ENCODE measurements around the gene NIPAL3. TPM values are rescaled to one million over a fixed set of nuclear protein-coding genes. Genes with fewer than 3 reads are reported as not detected.

The NIPAL3 gene
- total and polyA plus RNA-seq, 2 donors (not counting 3 experiments of a cell fraction or from before 2014, with no cell fraction given) = 15.5 to 16.0 TPM

GRCh38 chr1:24424207-24424606 lies 8.6 kb downstream of the NIPAL3 start:
- DNase-seq (ENCODE audit: low read depth, low spot score) = no peak
- no peaks in the 10 kb centered on the region for H3K4me1 ChIP-seq (ENCODE audit: control insufficient read depth, extremely low read depth, insufficient read depth, low read length)
- intact Hi-C loops (cut with micrococcal nuclease) (no loop called here), dilution Hi-C loops (cut with MboI; ENCODE audit: extremely low pct_ligation_motif_present, low sequenced_read_pairs) (no loop called here)
- peaks cover 0 to 6% of the 10 kb centered on the region in 2 experiments for H3K36me3 ChIP-seq (ENCODE audit: control insufficient read depth in 2 of 2, extremely low read depth in 1 of 2, insufficient read depth in 2 of 2, low read length in 2 of 2)
- no peak overlapping the region for H3K4me2 ChIP-seq (ENCODE audit: insufficient read depth, low read length)
- H3K9ac ChIP-seq (replicated peaks; ENCODE audit: extremely low read depth, insufficient read depth, low read length) = no peak overlapping the region
- H3K27ac ChIP-seq (ENCODE audit: insufficient read depth, low read depth, low read length) = no peak overlapping the region
- TF ChIP-seq MYC (IDR thresholded peaks at IDR 0.05; ENCODE audit: low read depth, low read length) (no peak), POLR2A (IDR thresholded peaks at IDR 0.05; ENCODE audit: low read depth, low read length) (no peak), POLR2AphosphoS5 (IDR thresholded peaks at IDR 0.05; ENCODE audit: insufficient read depth, low read depth, low read length) (no peak), GATA2 (IDR thresholded peaks at IDR 0.05; ENCODE audit: insufficient read depth, insufficient read length, low read depth, low read length) (no peak), MAX (IDR thresholded peaks at IDR 0.05; ENCODE audit: insufficient read depth, insufficient read length) (no peak), JUN (IDR thresholded peaks at IDR 0.05; ENCODE audit: borderline replicate concordance, insufficient read depth, insufficient read length, low read depth) (no peak), FOS (IDR thresholded peaks at IDR 0.05; ENCODE audit: borderline replicate concordance, insufficient read depth, low read length) (no peak), EZH2 (IDR thresholded peaks at IDR 0.05; ENCODE audit: borderline replicate concordance, low read depth, low read length, severe bottlenecking) (no peak), CTCF (IDR thresholded peaks at IDR 0.05; ENCODE audit: extremely low read depth in 1 of 2, insufficient read depth in 1 of 2, low read depth in 1 of 2, low read length in 2 of 2) (no peak)
- ChIA-PET CTCF (interaction anchor here (1.2 to 2.8 kb wide), 5 partner anchors 9 to 101 kb away, joined by 3 to 8 read pairs (median 4); partner anchors contain the start of genes NIPAL3 and STPG1), POLR2A (no interaction called here)
- no peak overlapping the region for H2AFZ ChIP-seq (ENCODE audit: low read depth, low read length)
- no peaks in the 10 kb centered on the region for H3K27me3 ChIP-seq (ENCODE audit: control insufficient read depth in 2 of 2, insufficient read depth in 2 of 2, low read length in 2 of 2)
- no TSS peak for BruUV-seq (replicated peaks)
- H4K20me1 ChIP-seq (replicated peaks; ENCODE audit: control insufficient read depth, extremely low read depth, insufficient read depth, low read length) = no peaks in the 10 kb centered on the region
- no peaks in the 10 kb centered on the region for H3K9me3 ChIP-seq (replicated peaks; ENCODE audit: control insufficient read depth, insufficient read depth, low read length)
- no peak overlapping the region for H3K4me3 ChIP-seq (replicated peaks in 1 of 3; ENCODE audit: insufficient read depth in 1 of 3, low read depth in 1 of 3, low read length in 3 of 3)
- no peaks in the 10 kb centered on the region for H3K79me2 ChIP-seq (ENCODE audit: control insufficient read depth, insufficient read depth, low read length)
- no peak for FAIRE-seq
- H3K9me1 ChIP-seq (replicated peaks; ENCODE audit: control insufficient read depth, extremely low read depth, insufficient read depth, low read length) = no peaks in the 10 kb centered on the region
